ENCODE data around the gene TPM1.

The TPM1 gene

GRCh38 chr15:63057468-63058345 is 15.2 kb downstream of the TPM1 start:
- no peak for DNase-seq

- DNase-seq = no peak
These were observed 16.5 kb downstream of the TPM1 start for GRCh38 chr15:63059075-63059474.

GRCh38 chr15:63059573-63060216 is 17.1 kb downstream of the TPM1 start:
- no peak for DNase-seq

GRCh38 chr15:63060699-63061098 is 18.2 kb downstream of the TPM1 start:
- no peak for DNase-seq

- no peak for DNase-seq
These were observed 19.4 kb downstream of the TPM1 start for GRCh38 chr15:63061975-63062374.

GRCh38 chr15:63063164-63063756 is 20.7 kb downstream of the TPM1 start:
- no peak for DNase-seq

GRCh38 chr15:63063877-63064409 is 21.4 kb downstream of the TPM1 start:
- DNase-seq = no peak

GRCh38 chr15:63065262-63066221 is 23.0 kb downstream of the TPM1 start:
- DNase-seq = no peak

GRCh38 chr15:63066272-63066671 is 23.7 kb downstream of the TPM1 start:
- no peak for DNase-seq

GRCh38 chr15:63067306-63067705 is 24.8 kb downstream of the TPM1 start:
- DNase-seq = no peak

- DNase-seq = no peak
These were observed 25.6 kb downstream of the TPM1 start for GRCh38 chr15:63067976-63068743.

- no peak for DNase-seq
These were observed 27.1 kb downstream of the TPM1 start for GRCh38 chr15:63069616-63070090.

- no peak for DNase-seq
These were observed 28.2 kb downstream of the TPM1 start for GRCh38 chr15:63070681-63071129.

- DNase-seq = no peak
These were observed 28.9 kb downstream of the TPM1 start for GRCh38 chr15:63071288-63071909.

GRCh38 chr15:63072023-63072650 is 29.6 kb downstream of the TPM1 start:
- no peak for DNase-seq

- no peak for DNase-seq
These were observed 30.3 kb downstream of the TPM1 start for GRCh38 chr15:63072809-63073277.

- DNase-seq = no peak
These were observed 31.1 kb downstream of the TPM1 start for GRCh38 chr15:63073497-63074172.

- DNase-seq = no peak
These were observed 32.8 kb downstream of the TPM1 start for GRCh38 chr15:63075015-63075983.

Data from activated T-cell treated with anti-CD3 and anti-CD28 coated beads, Interleukin-2, amount 50 U/mL, for 1 hour (primary cell).